Astrocyte (in vitro differentiated cells and primary cell): Measurements from ENCODE around the gene CYBRD1. TPM values are rescaled to one million over a fixed set of nuclear protein-coding genes. Genes with fewer than 3 reads are reported as not detected.

Experiments used
- total RNA-seq: library from RNA; stranded (reverse); gene quantifications from 2 replicates; pipeline ENCODE4 v1.2.1, GENCODE V29; 2021

The CYBRD1 gene
- total RNA-seq, 1 donor from 2014 or later, result 26.7 TPM

Other genes starting within 250 kb of the CYBRD1 start
- gene METTL8, start 88.5 kb upstream of the CYBRD1 start, total RNA-seq, result 32.4 and 40.4 TPM in 2 replicates
- gene DCAF17, start 88.2 kb upstream of the CYBRD1 start, total RNA-seq, result 21.4 and 25.2 TPM in 2 replicates
- gene DYNC1I2, start 165.0 kb downstream of the CYBRD1 start, total RNA-seq, result 117 and 121 TPM in 2 replicates